SJSA1 (cell line): ENCODE measurements around the gene ZFP1. TPM values are rescaled to one million over a fixed set of nuclear protein-coding genes. Genes with fewer than 3 reads are reported as not detected.

Source experiments
- DNase-seq, 2 experiments: peaks; one replicate each; pipeline ENCODE4 v3.0.0-alpha.2; 2015 to 2020; ENCODE audit warnings: low spot score in 2 of 2, low read depth in 1 of 2
- H3K27ac ChIP-seq: fragments of 250-450 bp; sonication (Bioruptor Pico); 2 replicates; pipeline ENCODE4 v1.5.1; 2020; ENCODE audit warnings: mild to moderate bottlenecking, moderate library complexity
- H3K27me3 ChIP-seq: fragments of 250-450 bp; sonication (Bioruptor Pico); replicated peaks from 2 replicates; pipeline ENCODE4 v1.5.1; 2020; ENCODE audit warnings: mild to moderate bottlenecking, moderate library complexity
- H3K36me3 ChIP-seq: fragments of 250-450 bp; sonication (Bioruptor Pico); 2 replicates; pipeline ENCODE4 v1.5.1; 2020; ENCODE audit warnings: mild to moderate bottlenecking
- H3K4me1 ChIP-seq: fragments of 250-450 bp; sonication (Bioruptor Pico); replicated peaks from 2 replicates; pipeline ENCODE4 v1.6.1; 2021; ENCODE audit warnings: mild to moderate bottlenecking
- H3K4me3 ChIP-seq: fragments of 250-450 bp; sonication (Bioruptor Pico); 2 replicates; pipeline ENCODE4 v1.5.1; 2020; ENCODE audit warnings: mild to moderate bottlenecking
- H3K9me3 ChIP-seq: fragments of 250-450 bp; sonication (Bioruptor Pico); replicated peaks from 2 replicates; pipeline ENCODE4 v1.5.1; 2020; ENCODE audit warnings: mild to moderate bottlenecking
- total RNA-seq: library from RNA; depleted of rRNA; stranded (reverse); fragments of >200 nt; shearing (Covaris generic); gene quantifications from 2 replicates; pipeline ENCODE4 v1.2.3, GENCODE V29; 2014

ZFP1 gene
- total RNA-seq, 1 experiment from 2014 or later: 13.9 TPM

- Histone ChIP-seq H3K4me3 (no peak overlapping the region), H3K36me3 (0 out of 2 replicates have a peak, but pooled peaks cover 5% of the 10 kb centered on the region), H3K9me3 (no peaks in the 10 kb centered on the region), H3K4me1 (peaks cover 44% of the 10 kb centered on the region), H3K27ac (0 out of 2 replicates have a peak overlapping the region, but pooled peaks have one; percentile 5), H3K27me3 (no peaks in the 10 kb centered on the region)
- DNase-seq: peak; percentile 75 to 89
Measured at GRCh38 chr16:75108792-75109731, 39.3 kb upstream of the ZFP1 start.

DNA sequence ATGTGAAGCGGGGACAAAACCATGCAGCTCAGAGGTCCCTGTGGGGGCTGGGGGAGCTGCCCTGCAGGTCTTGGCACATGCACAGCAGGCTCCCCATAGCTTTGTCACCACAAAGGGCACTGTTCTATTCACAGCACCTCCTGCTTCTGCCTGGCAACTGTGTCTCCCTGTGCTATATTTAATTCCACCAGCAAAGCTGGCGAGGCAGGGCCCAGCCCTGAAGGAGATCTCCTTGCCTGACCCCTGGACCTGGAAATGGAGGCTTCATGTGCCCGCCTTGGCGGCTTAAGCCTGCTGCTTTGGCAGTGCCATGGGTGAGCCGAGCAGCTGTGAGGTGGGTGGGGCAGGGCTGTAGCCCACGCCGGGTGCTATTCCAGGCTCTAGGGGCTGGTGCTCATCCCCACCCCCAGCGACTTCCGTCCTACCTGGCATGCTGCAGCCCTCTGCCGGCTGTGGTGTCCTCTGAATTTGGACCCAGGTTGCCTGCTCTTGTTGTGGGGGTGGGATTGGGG lies 38.5 kb upstream of the ZFP1 start:
- 0 out of 2 replicates have a peak, but pooled peaks cover 5% of the 10 kb centered on the region for H3K36me3 ChIP-seq
- no peaks in the 10 kb centered on the region for H3K9me3 ChIP-seq
- H3K4me1 ChIP-seq: peaks cover 44% of the 10 kb centered on the region
- H3K27me3 ChIP-seq: no peaks in the 10 kb centered on the region
- no peak for DNase-seq
- H3K27ac ChIP-seq: no peak overlapping the region
- no peak overlapping the region for H3K4me3 ChIP-seq

GRCh38 chr16:75110637-75111513 lies 37.4 kb upstream of the ZFP1 start:
- Histone ChIP-seq H3K4me3 (no peak overlapping the region), H3K27ac (no peak overlapping the region), H3K9me3 (no peaks in the 10 kb centered on the region), H3K4me1 (peaks cover 44% of the 10 kb centered on the region), H3K36me3 (0 out of 2 replicates have a peak, but pooled peaks cover 5% of the 10 kb centered on the region), H3K27me3 (no peaks in the 10 kb centered on the region)
- peak; percentile 80 to 84 for DNase-seq

GRCh38 chr16:75111514-75111940 lies 36.8 kb upstream of the ZFP1 start:
- no peak for DNase-seq
- H3K27me3 ChIP-seq: no peaks in the 10 kb centered on the region
- H3K9me3 ChIP-seq: no peaks in the 10 kb centered on the region
- peaks cover 46% of the 10 kb centered on the region for H3K4me1 ChIP-seq
- no peak overlapping the region for H3K27ac ChIP-seq
- H3K36me3 ChIP-seq: 0 out of 2 replicates have a peak, but pooled peaks cover 5% of the 10 kb centered on the region
- H3K4me3 ChIP-seq: no peak overlapping the region

DNA sequence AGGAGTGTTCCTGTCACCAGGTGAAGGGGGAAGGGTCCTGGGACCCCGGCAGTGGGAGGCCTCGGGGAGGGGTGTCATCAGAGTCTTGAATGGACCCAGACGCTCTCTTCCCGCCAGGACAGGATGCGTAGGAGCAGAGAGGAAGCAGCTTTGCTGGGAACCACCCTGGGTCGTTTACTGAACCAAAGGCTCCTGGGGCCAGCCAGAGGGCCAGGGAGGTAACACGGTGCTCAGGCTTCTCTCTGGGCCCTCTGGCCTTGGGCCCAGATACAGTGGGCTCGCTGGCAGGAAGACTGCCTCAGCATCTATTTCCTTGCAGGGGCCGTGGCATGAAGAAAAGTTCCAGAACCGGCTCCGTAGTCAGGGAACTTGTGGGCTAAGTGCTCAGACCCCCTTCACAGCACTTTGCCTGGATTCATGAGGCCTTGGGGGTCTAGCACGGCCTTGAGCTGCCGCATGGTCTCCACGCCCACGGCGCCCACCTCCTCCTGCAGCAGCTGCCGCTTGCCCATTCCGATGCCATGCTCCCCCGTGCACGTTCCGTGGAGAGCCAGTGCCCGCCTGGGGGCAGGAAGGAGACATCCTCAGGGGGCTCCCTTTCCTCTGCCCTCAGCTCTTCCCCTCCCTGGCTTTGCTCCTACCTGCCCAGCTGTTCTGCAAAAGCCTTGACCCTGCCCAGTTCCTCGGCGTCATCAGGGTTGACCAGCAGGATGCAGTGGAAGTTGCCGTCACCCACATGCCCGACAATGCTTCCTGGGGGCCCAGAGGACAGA lies 36.2 kb upstream of the ZFP1 start:
- H3K27ac ChIP-seq: no peak overlapping the region
- H3K4me1 ChIP-seq: peaks cover 42% of the 10 kb centered on the region
- DNase-seq: no peak

DNA sequence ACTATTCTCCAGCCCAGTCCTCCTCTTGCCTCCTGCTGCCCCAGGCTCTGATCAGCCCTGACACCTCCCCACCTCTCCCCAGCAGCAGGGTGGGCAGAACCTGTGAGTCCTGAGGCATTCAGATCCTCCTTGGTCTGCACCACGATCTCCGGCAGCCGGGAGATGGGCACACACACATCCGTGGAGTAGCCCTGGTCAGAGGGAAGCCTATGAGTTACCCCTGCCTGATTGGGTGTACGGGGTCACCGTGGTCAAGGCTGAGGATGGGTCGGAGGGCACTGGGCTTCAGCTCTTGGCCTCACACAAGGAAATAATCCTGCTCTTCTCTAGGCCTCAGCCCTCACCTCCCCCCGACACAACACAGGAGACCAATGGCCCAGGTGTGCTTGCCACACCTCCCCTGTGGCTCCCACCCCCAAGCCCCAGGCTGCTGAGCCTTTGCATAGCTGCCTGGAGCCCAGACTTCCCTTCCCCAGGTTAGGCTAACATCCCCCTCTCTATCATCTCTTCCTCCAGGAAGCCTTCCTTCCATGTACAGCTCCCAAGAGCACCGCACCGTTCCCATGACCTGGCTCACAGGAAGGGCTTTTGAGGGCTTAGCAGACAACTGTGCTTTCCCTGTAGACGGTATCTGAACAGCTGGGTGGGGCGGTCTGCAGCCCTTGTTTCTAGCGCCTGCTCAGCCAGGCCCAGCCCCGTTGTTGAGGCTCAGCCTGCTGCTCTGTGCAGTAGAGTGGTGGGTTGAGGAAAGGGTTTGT lies 35.4 kb upstream of the ZFP1 start:
- no peak for DNase-seq

More for the DNA sequence above, 36.2 kb upstream of the ZFP1 start:
- no peaks in the 10 kb centered on the region for H3K9me3 ChIP-seq
- no peaks in the 10 kb centered on the region for H3K27me3 ChIP-seq
- no peaks in the 10 kb centered on the region for H3K36me3 ChIP-seq
- no peak overlapping the region for H3K4me3 ChIP-seq

DNA sequence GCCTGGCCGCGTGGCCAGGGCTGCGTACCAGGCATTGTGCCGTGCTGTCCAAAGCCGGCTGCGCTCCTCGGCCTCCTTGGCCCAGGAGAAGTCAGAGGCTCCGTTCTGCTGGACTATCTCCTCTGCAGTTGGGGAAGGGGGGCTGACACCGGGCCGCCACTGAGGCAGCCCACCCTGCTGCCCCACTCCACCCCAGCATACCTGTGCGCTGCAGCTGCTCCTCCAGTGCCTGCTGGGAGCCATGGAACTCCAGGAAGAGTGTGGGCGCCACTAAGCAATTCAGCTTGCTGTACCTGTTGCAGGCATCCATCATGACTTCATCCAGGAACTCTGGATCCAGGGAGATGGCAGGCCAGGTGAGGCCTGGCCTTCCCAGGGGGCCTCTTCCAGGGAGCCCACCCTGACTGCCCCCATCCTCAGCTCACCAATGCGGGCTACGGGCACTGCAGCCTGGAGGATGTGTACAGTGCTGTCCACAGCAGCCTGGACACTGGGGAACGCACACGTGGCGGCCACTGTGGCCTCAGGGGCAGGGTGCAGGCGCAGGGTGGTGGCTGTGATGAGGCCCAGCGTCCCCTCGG lies 34.7 kb upstream of the ZFP1 start:
- Histone ChIP-seq H3K36me3 (no peaks in the 10 kb centered on the region), H3K4me1 (peaks cover 31% of the 10 kb centered on the region), H3K27me3 (no peaks in the 10 kb centered on the region), H3K4me3 (no peak overlapping the region), H3K9me3 (no peaks in the 10 kb centered on the region), H3K27ac (no peak overlapping the region)
- DNase-seq: no peak

More for the DNA sequence above, 35.4 kb upstream of the ZFP1 start:
- Histone ChIP-seq H3K27me3 (no peaks in the 10 kb centered on the region), H3K4me1 (peaks cover 35% of the 10 kb centered on the region), H3K36me3 (no peaks in the 10 kb centered on the region), H3K4me3 (no peak overlapping the region), H3K27ac (no peak overlapping the region), H3K9me3 (no peaks in the 10 kb centered on the region)

GRCh38 chr16:75114179-75114945 lies 34.0 kb upstream of the ZFP1 start:
- Histone ChIP-seq H3K36me3 (no peaks in the 10 kb centered on the region), H3K27me3 (no peaks in the 10 kb centered on the region), H3K9me3 (no peaks in the 10 kb centered on the region), H3K27ac (no peak overlapping the region), H3K4me1 (peaks cover 24% of the 10 kb centered on the region), H3K4me3 (no peak overlapping the region)
- no peak for DNase-seq

DNA sequence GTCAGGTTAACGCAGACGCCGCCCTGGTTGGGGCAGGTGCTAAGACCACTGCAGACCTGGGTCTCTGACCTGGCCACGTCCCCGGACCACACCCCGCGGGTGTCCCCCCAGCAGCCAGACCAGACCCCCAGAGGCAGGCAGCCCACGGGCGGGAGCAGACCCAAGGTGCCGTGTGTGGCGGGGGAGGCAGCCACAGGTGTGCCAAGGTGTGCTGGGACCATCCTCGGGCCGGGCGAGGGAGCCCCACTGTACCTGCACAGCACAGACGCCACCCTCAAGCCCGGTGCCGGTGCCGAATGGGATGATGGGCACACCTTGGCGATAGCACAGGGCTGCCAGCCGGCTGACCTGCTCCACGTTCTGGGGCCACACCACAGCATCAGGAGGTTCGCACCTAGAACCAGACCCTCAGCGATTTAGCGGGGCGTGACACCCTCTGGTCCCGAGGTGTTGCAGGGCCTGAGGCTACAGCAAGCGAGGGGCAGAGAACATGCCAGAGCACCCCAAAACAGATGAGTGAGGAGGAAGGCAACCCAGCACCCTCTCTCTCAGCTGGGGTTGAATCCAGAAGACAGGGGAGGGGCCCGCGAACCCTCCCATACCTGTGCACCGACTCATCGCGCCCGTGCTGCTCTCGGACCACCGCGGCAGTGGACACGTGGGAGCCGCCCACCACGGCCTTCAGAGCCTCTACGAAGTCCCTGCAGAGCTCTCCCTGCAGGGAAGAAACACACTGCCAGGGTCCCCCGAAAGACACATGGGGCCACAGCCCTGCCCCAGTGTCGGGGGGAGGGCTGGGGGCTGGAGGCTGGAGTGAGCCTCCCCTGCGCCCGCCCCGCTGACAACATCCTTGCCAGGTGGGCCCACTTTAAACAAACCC lies 33.1 kb upstream of the ZFP1 start:
- H3K4me3 ChIP-seq: no peak overlapping the region
- H3K9me3 ChIP-seq: no peaks in the 10 kb centered on the region
- no peaks in the 10 kb centered on the region for H3K27me3 ChIP-seq
- DNase-seq: no peak
- no peaks in the 10 kb centered on the region for H3K36me3 ChIP-seq
- H3K27ac ChIP-seq: no peak overlapping the region
- peaks cover 17% of the 10 kb centered on the region for H3K4me1 ChIP-seq

- Histone ChIP-seq H3K36me3 (no peaks in the 10 kb centered on the region), H3K4me1 (peaks cover 6% of the 10 kb centered on the region), H3K27me3 (no peaks in the 10 kb centered on the region), H3K9me3 (peaks cover 2% of the 10 kb centered on the region; the same call in 1 of the 2 replicates), H3K27ac (no peak within 1 kb of the TSS), H3K4me3 (no peak within 1 kb of the TSS)
- DNase-seq: no peak
Measured at GRCh38 chr16:75116081-75116910, 32.0 kb upstream of the ZFP1 start, which contains the start of gene LDHD. Gene LDHD (minus strand): TSS chr16:75116780. CDS start chr16:75116720, 60 bp downstream.
